Upper lobe of left lung (tissue), 6 donors: ENCODE measurements around the gene MBTPS2. TPM values are rescaled to one million over a fixed set of nuclear protein-coding genes. Genes with fewer than 3 reads are reported as not detected.

ENCODE experiments used
- ATAC-seq, 2 donors: fragments of 200-7000 bp; cut with Tn5 transposase; one replicate each; pipeline ENCODE4 v1.9.1; 2022; ENCODE audit warnings: mild to moderate bottlenecking in 2 of 2, moderate library complexity in 2 of 2; ENCODE audit not compliant: low FRiP score in 2 of 2
- DNase-seq, 2 donors: peaks; one replicate each; pipeline ENCODE4 v3.0.0-alpha.2; 2019 to 2020
- H3K27ac ChIP-seq, 4 donors: fragments of 200-600 bp; sonication (generic); one replicate each; pipeline ENCODE4 v1.5.1; 2016 to 2019
- H3K27me3 ChIP-seq, 4 donors: fragments of 200-600 bp; sonication (generic); one replicate each; pipeline ENCODE4 v1.5.1; 2017 to 2019
- H3K36me3 ChIP-seq, 4 donors: fragments of 200-600 bp; sonication (generic); one replicate each; pipeline ENCODE4 v1.5.1; 2016 to 2019
- H3K4me1 ChIP-seq, 4 donors: fragments of 200-600 bp; sonication (generic); one replicate each; pipeline ENCODE4 v1.5.1; 2018 to 2019
- H3K4me3 ChIP-seq, 4 donors: fragments of 200-600 bp; sonication (generic); one replicate each; pipeline ENCODE4 v1.5.1; 2017 to 2019; ENCODE audit warnings: mild to moderate bottlenecking in 2 of 4, moderate library complexity in 1 of 4
- H3K9me3 ChIP-seq, 4 donors: fragments of 200-600 bp; sonication (generic); one replicate each; pipeline ENCODE4 v1.5.1; 2018 to 2019
- EP300 ChIP-seq, 4 donors: sonication (generic); formaldehyde crosslinking; IDR thresholded peaks; one replicate each; pipeline ENCODE4 v1.5.1; 2017; ENCODE audit warnings: antibody characterized with exemption in 4 of 4, control low read depth in 2 of 4
- POLR2A ChIP-seq, 4 donors: fragments of 450-650 bp; IDR thresholded peaks; one replicate each; pipeline ENCODE4 v1.5.1; 2016 to 2017; ENCODE audit warnings: antibody characterized with exemption in 4 of 4, mild to moderate bottlenecking in 2 of 4
- POLR2AphosphoS5 ChIP-seq, 2 donors: sonication (generic); formaldehyde crosslinking; IDR thresholded peaks; one replicate each; pipeline ENCODE4 v1.5.1; 2017; ENCODE audit warnings: antibody characterized with exemption in 2 of 2
- WGBS, 2 donors: methylation state at CpG; one replicate each; pipeline ENCODE4 v1.1.5; 2017 to 2018; 5-methylcytosine and 5-hydroxymethylcytosine counted together
- total RNA-seq, 6 donors: library from RNA; depleted of rRNA in 4 of 6; stranded (reverse); fragments of >200 nt in 4 of 6; gene quantifications; one replicate each; pipeline versions ENCODE4 v1.1.0 to v1.2.1, GENCODE V29; 2016 to 2021
- TF ChIP-seq, protein P1 (sequence below), 6 experiments: fragments of 450-650 bp in 4 of 6; fragments of 200-600 bp in 2 of 6; sonication (generic) in 2 of 6; IDR thresholded peaks; one replicate each; pipeline ENCODE4 v1.5.1; 2016 to 2019; ENCODE audit warnings: antibody characterized with exemption in 6 of 6
- donor health status: DM: no; HTN: no; CAD: no; lungs with moderate emphysema.
- donor health status: DM: no; HTN: yes; CAD: no; lungs with severe emphysema.

The MBTPS2 gene
- total RNA-seq, 6 donors from 2014 or later = 3.0 to 13.7 (median 9.9) TPM

DNA sequence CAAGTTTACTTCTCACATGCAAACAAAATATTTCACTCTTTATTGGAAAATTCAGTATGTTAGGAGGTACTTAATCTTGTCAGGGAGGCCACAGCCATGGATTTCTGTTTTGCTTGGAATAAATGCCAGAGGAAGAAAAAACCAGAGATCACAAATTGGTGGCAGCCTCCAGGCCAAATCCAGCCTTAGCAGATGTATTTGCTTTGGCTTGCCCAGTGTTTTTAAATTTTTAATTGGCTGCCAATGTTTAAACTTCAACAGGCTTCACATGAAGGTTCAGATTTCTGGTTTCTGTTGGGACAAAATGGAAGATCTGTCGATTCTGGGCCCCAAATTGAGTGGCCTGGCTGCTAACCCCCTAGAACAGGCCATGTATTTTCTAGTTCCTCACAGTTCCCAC, 35.6 kb downstream of the MBTPS2 start:
- H3K4me1 ChIP-seq = no peaks in the 10 kb centered on the region
- WGBS, 2 donors = 57 to 86% methylated on average over 1 of the region's 1 CpG

DNA sequence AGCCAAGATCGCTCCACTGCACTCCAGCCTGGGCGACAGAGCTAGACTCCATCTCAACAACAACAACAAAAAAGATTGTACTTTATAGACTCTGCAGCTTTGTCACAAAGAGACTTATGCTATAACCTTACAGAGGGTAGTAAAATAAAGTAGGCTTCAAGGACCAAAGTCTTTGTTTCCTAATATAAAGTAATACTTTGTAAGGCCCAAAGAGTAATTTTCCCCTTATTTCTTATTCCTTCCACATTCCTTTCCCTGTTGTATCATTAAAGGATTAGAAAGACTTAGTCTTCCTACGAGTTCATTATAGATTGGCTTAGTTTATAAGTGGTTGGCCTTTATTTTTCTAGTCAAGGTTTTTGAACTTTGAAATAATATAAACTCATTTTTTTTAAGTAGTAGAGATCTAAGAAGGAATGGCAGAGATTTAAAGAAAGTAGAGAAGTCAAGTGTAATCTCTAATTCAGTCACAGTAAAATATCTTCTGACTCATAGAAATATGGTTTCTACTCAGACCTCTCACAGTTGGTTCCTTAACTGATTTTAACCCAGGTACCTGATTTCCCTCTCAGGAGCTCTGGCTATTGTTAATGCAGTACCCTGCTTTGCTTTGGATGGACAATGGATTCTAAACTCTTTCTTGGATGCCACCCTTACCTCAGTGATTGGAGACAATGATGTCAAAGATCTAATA, 42.6 kb downstream of the MBTPS2 start:
- TF ChIP-seq, protein P1, sequence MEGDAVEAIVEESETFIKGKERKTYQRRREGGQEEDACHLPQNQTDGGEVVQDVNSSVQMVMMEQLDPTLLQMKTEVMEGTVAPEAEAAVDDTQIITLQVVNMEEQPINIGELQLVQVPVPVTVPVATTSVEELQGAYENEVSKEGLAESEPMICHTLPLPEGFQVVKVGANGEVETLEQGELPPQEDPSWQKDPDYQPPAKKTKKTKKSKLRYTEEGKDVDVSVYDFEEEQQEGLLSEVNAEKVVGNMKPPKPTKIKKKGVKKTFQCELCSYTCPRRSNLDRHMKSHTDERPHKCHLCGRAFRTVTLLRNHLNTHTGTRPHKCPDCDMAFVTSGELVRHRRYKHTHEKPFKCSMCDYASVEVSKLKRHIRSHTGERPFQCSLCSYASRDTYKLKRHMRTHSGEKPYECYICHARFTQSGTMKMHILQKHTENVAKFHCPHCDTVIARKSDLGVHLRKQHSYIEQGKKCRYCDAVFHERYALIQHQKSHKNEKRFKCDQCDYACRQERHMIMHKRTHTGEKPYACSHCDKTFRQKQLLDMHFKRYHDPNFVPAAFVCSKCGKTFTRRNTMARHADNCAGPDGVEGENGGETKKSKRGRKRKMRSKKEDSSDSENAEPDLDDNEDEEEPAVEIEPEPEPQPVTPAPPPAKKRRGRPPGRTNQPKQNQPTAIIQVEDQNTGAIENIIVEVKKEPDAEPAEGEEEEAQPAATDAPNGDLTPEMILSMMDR (IDR thresholded peaks at IDR 0.05) = no peak
- TF ChIP-seq POLR2A (IDR thresholded peaks at IDR 0.05) (no peak), EP300 (IDR thresholded peaks at IDR 0.05) (no peak), POLR2AphosphoS5 (IDR thresholded peaks at IDR 0.05) (no peak)

More for the DNA sequence above, 35.6 kb downstream of the MBTPS2 start:
- ATAC-seq = no peak
- H3K4me3 ChIP-seq = no peak overlapping the region
- no peak for DNase-seq
- no peaks in the 10 kb centered on the region for H3K9me3 ChIP-seq
- no peak overlapping the region for H3K27ac ChIP-seq
- no peak for TF ChIP-seq EP300 (IDR thresholded peaks at IDR 0.05)
- TF ChIP-seq, protein P1 (IDR thresholded peaks at IDR 0.05) = no peak
- TF ChIP-seq POLR2A (IDR thresholded peaks at IDR 0.05) = no peak
- TF ChIP-seq POLR2AphosphoS5 (IDR thresholded peaks at IDR 0.05) = no peak
- H3K36me3 ChIP-seq = peaks cover 0 to 3% (median 0%) of the 10 kb centered on the region in 4 donors
- H3K27me3 ChIP-seq = no peaks in the 10 kb centered on the region

DNA sequence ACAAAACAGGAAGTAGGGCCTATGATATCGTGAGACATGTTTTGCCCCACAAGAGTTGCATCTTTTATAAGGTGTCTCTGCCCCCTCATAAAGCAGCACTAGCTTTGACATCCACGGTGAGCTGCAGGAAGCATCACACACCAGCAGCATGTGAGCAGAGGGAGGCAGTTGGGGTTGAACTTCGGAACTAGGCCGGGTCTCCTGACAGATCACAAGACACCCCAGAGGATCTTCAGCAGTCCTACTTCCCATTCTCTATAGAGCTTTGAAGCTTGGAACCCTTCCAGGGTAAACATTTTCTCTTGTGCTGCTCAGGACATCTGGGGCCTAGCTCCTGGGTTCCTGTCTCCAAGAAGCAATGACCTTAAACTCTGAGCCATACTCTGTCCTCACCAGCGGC, 43.8 kb downstream of the MBTPS2 start:
- no peak overlapping the region for H3K27ac ChIP-seq
- DNase-seq = peak in 1 of 2 donors; percentile 32
- TF ChIP-seq EP300 (IDR thresholded peaks at IDR 0.05) (no peak), POLR2A (IDR thresholded peaks at IDR 0.05) (no peak), POLR2AphosphoS5 (IDR thresholded peaks at IDR 0.05) (no peak)
- TF ChIP-seq, protein P1 (IDR thresholded peaks at IDR 0.05) = no peak
- 72 to 83% methylated on average over 2 to 5 of the region's 5 CpGs for WGBS, 2 donors
- H3K4me3 ChIP-seq = no peak overlapping the region
- peak in 1 of 2 donors; percentile 39 for ATAC-seq
- H3K27me3 ChIP-seq = no peaks in the 10 kb centered on the region
- no peaks in the 10 kb centered on the region for H3K4me1 ChIP-seq
- H3K36me3 ChIP-seq = peaks cover 0 to 5% (median 2%) of the 10 kb centered on the region in 4 donors
- no peaks in the 10 kb centered on the region for H3K9me3 ChIP-seq

More for the DNA sequence above, 42.6 kb downstream of the MBTPS2 start:
- 79 to 99% methylated on average over 3 of the region's 3 CpGs for WGBS, 2 donors
- Histone ChIP-seq H3K36me3 (peaks cover 0 to 5% (median 2%) of the 10 kb centered on the region in 4 donors), H3K27ac (no peak overlapping the region), H3K4me3 (no peak overlapping the region), H3K9me3 (no peaks in the 10 kb centered on the region), H3K27me3 (no peaks in the 10 kb centered on the region), H3K4me1 (no peaks in the 10 kb centered on the region)
- DNase-seq (no peak), ATAC-seq (no peak)

DNA sequence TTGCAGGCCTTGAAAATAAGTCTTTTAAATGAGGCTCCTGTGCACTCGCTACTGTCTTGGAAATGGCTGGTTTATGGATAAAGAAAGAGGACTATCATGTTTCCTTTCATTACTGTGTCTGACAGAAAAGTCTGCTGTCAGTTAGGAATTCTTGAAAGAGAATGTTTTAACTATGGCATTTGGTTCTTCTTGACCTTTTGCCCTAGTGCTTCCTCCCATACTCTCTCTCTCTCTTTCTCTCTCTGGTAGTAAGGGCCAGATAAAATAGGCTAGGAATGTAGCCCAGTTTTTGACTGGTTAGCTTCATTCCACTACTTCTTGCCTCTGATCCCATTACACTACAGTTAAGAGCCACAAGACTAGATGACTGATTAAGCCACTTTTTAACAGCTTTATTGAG, 46.2 kb downstream of the MBTPS2 start:
- Histone ChIP-seq H3K36me3 (peaks cover 0 to 5% (median 0%) of the 10 kb centered on the region in 4 donors), H3K4me3 (no peak overlapping the region), H3K27me3 (no peaks in the 10 kb centered on the region), H3K4me1 (no peaks in the 10 kb centered on the region), H3K9me3 (no peaks in the 10 kb centered on the region), H3K27ac (no peak overlapping the region)
- no peak for TF ChIP-seq POLR2AphosphoS5 (IDR thresholded peaks at IDR 0.05)
- TF ChIP-seq POLR2A (IDR thresholded peaks at IDR 0.05) = no peak
- TF ChIP-seq, protein P1 (IDR thresholded peaks at IDR 0.05) = no peak
- no peak for TF ChIP-seq EP300 (IDR thresholded peaks at IDR 0.05)
- 71 to 94% methylated on average over 1 of the region's 1 CpG for WGBS, 2 donors
- no peak for ATAC-seq
- DNase-seq = no peak

DNA sequence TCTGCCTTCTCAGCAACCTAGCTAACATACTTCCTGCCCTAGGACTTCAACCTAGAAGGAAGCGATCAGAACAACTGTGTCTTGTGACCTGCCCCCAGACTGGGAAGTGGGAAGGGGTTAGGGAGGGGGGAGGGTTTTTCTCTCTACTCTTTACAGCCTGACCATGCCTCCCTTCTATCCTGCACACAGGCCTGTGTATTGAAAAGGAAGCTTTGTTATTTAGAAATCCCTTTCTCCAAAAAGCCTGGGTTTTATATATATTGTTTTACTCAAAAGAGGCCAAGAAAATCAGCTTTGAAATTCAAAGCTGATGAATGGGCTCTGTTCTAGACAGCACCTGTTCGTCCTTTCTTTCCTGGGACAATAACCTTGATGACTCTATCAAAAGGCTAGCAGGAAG, 65.9 kb downstream of the MBTPS2 start:
- DNase-seq (no peak), ATAC-seq (no peak)
- H3K4me3 ChIP-seq = no peak overlapping the region
- H3K9me3 ChIP-seq = no peaks in the 10 kb centered on the region
- H3K36me3 ChIP-seq = no peaks in the 10 kb centered on the region
- 71 to 94% methylated on average over 1 to 2 of the region's 2 CpGs for WGBS, 2 donors
- no peak for TF ChIP-seq POLR2A (IDR thresholded peaks at IDR 0.05)
- TF ChIP-seq, protein P1 (IDR thresholded peaks at IDR 0.05) = no peak
- TF ChIP-seq EP300 (IDR thresholded peaks at IDR 0.05) = no peak
- no peak for TF ChIP-seq POLR2AphosphoS5 (IDR thresholded peaks at IDR 0.05)
- H3K4me1 ChIP-seq = no peaks in the 10 kb centered on the region
- no peak overlapping the region for H3K27ac ChIP-seq
- H3K27me3 ChIP-seq = no peaks in the 10 kb centered on the region
